Activated T-helper 1 cell treated with anti-CD3 and anti-CD28 coated beads, Interleukin-12 subunit alpha, Interleukin-12 subunit beta, Interleukin-2, Interleukin-4 antibody, amounts not matched to agents 30 ng/mL and 10 ng/mL and 1 ng/mL, durations not matched to agents 14 hours and 24 hours and 36 hours (primary cell): ENCODE data around the gene LIMS1. TPM values are rescaled to one million over a fixed set of nuclear protein-coding genes. Genes with fewer than 3 reads are reported as not detected.

ENCODE experiments used
- DNase-seq: peaks from one replicate; pipeline ENCODE4 v3.0.0; 2021; ENCODE audit warnings: low spot score
- H3K27ac Mint-ChIP-seq: one replicate; pipeline ENCODE4 v1.8.0; 2021; ENCODE audit warnings: mild to moderate bottlenecking, mixed read lengths
- H3K27me3 Mint-ChIP-seq: one replicate; pipeline ENCODE4 v1.8.0; 2022; ENCODE audit warnings: mild to moderate bottlenecking, moderate library complexity, mixed read lengths; ENCODE audit not compliant: insufficient read depth
- H3K36me3 Mint-ChIP-seq: one replicate; pipeline ENCODE4 v1.8.0; 2021; ENCODE audit warnings: low read depth, mixed read lengths
- H3K4me1 Mint-ChIP-seq: one replicate; pipeline ENCODE4 v1.8.0; 2021; ENCODE audit warnings: low read depth, mixed read lengths
- H3K4me3 Mint-ChIP-seq: one replicate; pipeline ENCODE4 v1.8.0; 2021; ENCODE audit warnings: mild to moderate bottlenecking, moderate library complexity, mixed read lengths
- H3K9me3 Mint-ChIP-seq: one replicate; pipeline ENCODE4 v1.8.0; 2021; ENCODE audit warnings: mixed read lengths
- intact Hi-C: fragments of 100-400 bp; cut with micrococcal nuclease; formaldehyde crosslinking; loops from one replicate; pipeline ENCODE4 v1.15.1; 2024
- total RNA-seq: library from RNA; stranded (reverse); gene quantifications from 2 replicates; pipeline ENCODE4 v1.2.3, GENCODE V29; 2022

LIMS1 gene
- total RNA-seq, 1 donor from 2014 or later: 69.6 TPM

GRCh38 chr2:108534584-108535356 is 500 bp downstream of the LIMS1 start:
- peak overlapping the region; percentile 96 for H3K4me3 Mint-ChIP-seq
- intact Hi-C loops: loop anchor here (1.0 to 5.0 kb wide), 7 partner anchors 30 to 253 kb away; partner anchors contain the start of genes CCDC138, GCC2 and RANBP2
- H3K27ac Mint-ChIP-seq: peak overlapping the region; percentile 89
- H3K36me3 Mint-ChIP-seq: peaks cover 1% of the 10 kb centered on the region
- peaks cover 66% of the 10 kb centered on the region for H3K4me1 Mint-ChIP-seq
- H3K9me3 Mint-ChIP-seq: no peaks in the 10 kb centered on the region
- DNase-seq: peak; percentile 19
- peaks cover 2% of the 10 kb centered on the region for H3K27me3 Mint-ChIP-seq

- DNase-seq: no peak
- Mint-ChIP-seq H3K4me1 (peaks cover 62% of the 10 kb centered on the region), H3K27ac (peak overlapping the region; percentile 89), H3K36me3 (peaks cover 2% of the 10 kb centered on the region), H3K4me3 (peak overlapping the region; percentile 96), H3K27me3 (peaks cover 2% of the 10 kb centered on the region), H3K9me3 (no peaks in the 10 kb centered on the region)
- intact Hi-C loops: loop anchor here (2.0 kb wide), 2 partner anchors 30 to 50 kb away; no protein-coding TSS in a partner anchor
Measured at GRCh38 chr2:108535357-108535631, 1.0 kb downstream of the LIMS1 start.

- Mint-ChIP-seq H3K9me3 (no peaks in the 10 kb centered on the region), H3K4me1 (peaks cover 59% of the 10 kb centered on the region), H3K36me3 (peaks cover 4% of the 10 kb centered on the region), H3K4me3 (peak overlapping the region; percentile 62), H3K27ac (no peak overlapping the region), H3K27me3 (peaks cover 2% of the 10 kb centered on the region)
- intact Hi-C loops: no loop called here
- no peak for DNase-seq
Measured at GRCh38 chr2:108536133-108536780, 2.0 kb downstream of the LIMS1 start.

- no peak overlapping the region for H3K4me3 Mint-ChIP-seq
- DNase-seq: no peak
Measured at GRCh38 chr2:108536911-108537310, 2.6 kb downstream of the LIMS1 start.

GRCh38 chr2:108538000-108538625 is 3.8 kb downstream of the LIMS1 start:
- Mint-ChIP-seq H3K9me3 (no peaks in the 10 kb centered on the region), H3K27me3 (peaks cover 2% of the 10 kb centered on the region), H3K4me1 (peaks cover 58% of the 10 kb centered on the region), H3K36me3 (peaks cover 10% of the 10 kb centered on the region), H3K4me3 (no peak overlapping the region), H3K27ac (no peak overlapping the region)
- DNase-seq: no peak
- intact Hi-C loops: no loop called here

More at GRCh38 chr2:108536911-108537310, 2.6 kb downstream of the LIMS1 start:
- H3K27me3 Mint-ChIP-seq: peaks cover 2% of the 10 kb centered on the region
- peaks cover 4% of the 10 kb centered on the region for H3K36me3 Mint-ChIP-seq
- H3K4me1 Mint-ChIP-seq: peaks cover 61% of the 10 kb centered on the region
- no peak overlapping the region for H3K27ac Mint-ChIP-seq
- intact Hi-C loops: no loop called here
- H3K9me3 Mint-ChIP-seq: no peaks in the 10 kb centered on the region

GRCh38 chr2:108541451-108541850 is 7.2 kb downstream of the LIMS1 start:
- Mint-ChIP-seq H3K36me3 (peaks cover 18% of the 10 kb centered on the region), H3K9me3 (no peaks in the 10 kb centered on the region), H3K27ac (no peak overlapping the region), H3K4me1 (peaks cover 37% of the 10 kb centered on the region), H3K27me3 (no peaks in the 10 kb centered on the region), H3K4me3 (no peak overlapping the region)
- intact Hi-C loops: no loop called here
- DNase-seq: no peak

- Mint-ChIP-seq H3K27me3 (no peaks in the 10 kb centered on the region), H3K36me3 (peaks cover 19% of the 10 kb centered on the region), H3K27ac (no peak overlapping the region), H3K9me3 (no peaks in the 10 kb centered on the region), H3K4me3 (no peak overlapping the region), H3K4me1 (peaks cover 33% of the 10 kb centered on the region)
- no peak for DNase-seq
- intact Hi-C loops: no loop called here
Measured at GRCh38 chr2:108542071-108542470, 7.8 kb downstream of the LIMS1 start.

- no peaks in the 10 kb centered on the region for H3K27me3 Mint-ChIP-seq
- no peaks in the 10 kb centered on the region for H3K4me1 Mint-ChIP-seq
- H3K36me3 Mint-ChIP-seq: peaks cover 13% of the 10 kb centered on the region
- H3K4me3 Mint-ChIP-seq: no peak overlapping the region
- no peak overlapping the region for H3K27ac Mint-ChIP-seq
- H3K9me3 Mint-ChIP-seq: no peaks in the 10 kb centered on the region
- intact Hi-C loops: no loop called here
- DNase-seq: no peak
Measured at GRCh38 chr2:108547606-108548005, 13.3 kb downstream of the LIMS1 start.

GRCh38 chr2:108548208-108549003 is 14.1 kb downstream of the LIMS1 start:
- intact Hi-C loops: no loop called here
- H3K4me1 Mint-ChIP-seq: no peaks in the 10 kb centered on the region
- H3K36me3 Mint-ChIP-seq: peaks cover 10% of the 10 kb centered on the region

GRCh38 chr2:108552566-108552965 is 18.3 kb downstream of the LIMS1 start:
- H3K27ac Mint-ChIP-seq: no peak overlapping the region
- no peaks in the 10 kb centered on the region for H3K36me3 Mint-ChIP-seq
- H3K4me3 Mint-ChIP-seq: no peak overlapping the region
- no peaks in the 10 kb centered on the region for H3K9me3 Mint-ChIP-seq
- H3K4me1 Mint-ChIP-seq: peaks cover 5% of the 10 kb centered on the region
- intact Hi-C loops: no loop called here
- DNase-seq: no peak
- no peaks in the 10 kb centered on the region for H3K27me3 Mint-ChIP-seq

More at GRCh38 chr2:108548208-108549003, 14.1 kb downstream of the LIMS1 start:
- no peaks in the 10 kb centered on the region for H3K9me3 Mint-ChIP-seq
- H3K4me3 Mint-ChIP-seq: no peak overlapping the region
- DNase-seq: no peak
- no peak overlapping the region for H3K27ac Mint-ChIP-seq
- H3K27me3 Mint-ChIP-seq: no peaks in the 10 kb centered on the region

- intact Hi-C loops: no loop called here
- no peak for DNase-seq
- no peak overlapping the region for H3K27ac Mint-ChIP-seq
- peaks cover 5% of the 10 kb centered on the region for H3K4me1 Mint-ChIP-seq
- H3K36me3 Mint-ChIP-seq: no peaks in the 10 kb centered on the region
- no peaks in the 10 kb centered on the region for H3K27me3 Mint-ChIP-seq
- no peak overlapping the region for H3K4me3 Mint-ChIP-seq
- H3K9me3 Mint-ChIP-seq: no peaks in the 10 kb centered on the region
Measured at GRCh38 chr2:108553209-108553919, 19.1 kb downstream of the LIMS1 start.

- Mint-ChIP-seq H3K4me1 (peaks cover 5% of the 10 kb centered on the region), H3K4me3 (no peak overlapping the region), H3K9me3 (no peaks in the 10 kb centered on the region), H3K27ac (no peak overlapping the region), H3K27me3 (no peaks in the 10 kb centered on the region), H3K36me3 (no peaks in the 10 kb centered on the region)
- intact Hi-C loops: no loop called here
- DNase-seq: no peak
Measured at GRCh38 chr2:108554528-108554927, 20.3 kb downstream of the LIMS1 start.
